OCI-LY7 (cell line): ENCODE results near the gene SLC30A7. TPM values are rescaled to one million over a fixed set of nuclear protein-coding genes. Genes with fewer than 3 reads are reported as not detected.

Source experiments
- BruUV-seq: library from RNA; stranded (reverse); fragments of 400-500 nt; replicated peaks from 2 replicates; lab custom pipeline; 2021; lab: Mats Ljungman, UMichigan
- CTCF ChIA-PET: fragments of 300-600 bp; sonication (Branson Sonifier 250); formaldehyde crosslinking; loops from one replicate; lab custom pipeline; 2022; ENCODE audit warnings: antibody characterized with exemption; ENCODE audit not compliant: unreplicated experiment; lab: Charles Lee
- POLR2A ChIA-PET: fragments of 300-600 bp; sonication (Branson Sonifier 250); formaldehyde crosslinking; loops from one replicate; lab custom pipeline; 2022; ENCODE audit warnings: antibody characterized with exemption; lab: Charles Lee
- DNase-seq: peaks from one replicate; pipeline ENCODE4 v3.0.0-alpha.2; 2015; ENCODE audit warnings: low spot score
- H2AFZ ChIP-seq: fragments of 200-600 bp; sonication (generic), shearing (Covaris generic); 2 replicates; pipeline ENCODE4 v1.6.1; 2014; ENCODE audit warnings: mild to moderate bottlenecking, antibody characterized with exemption, low read length, moderate library complexity
- H3K27ac ChIP-seq: fragments of 200-600 bp; sonication (generic); 2 replicates; pipeline ENCODE4 v1.5.1; 2014; ENCODE audit warnings: mixed run types, low read depth, mild to moderate bottlenecking, moderate library complexity, low read length, inconsistent platforms; ENCODE audit not compliant: poor library complexity, severe bottlenecking
- H3K36me3 ChIP-seq: fragments of 200-600 bp; sonication (generic); 2 replicates; pipeline ENCODE4 v1.6.1; 2014; ENCODE audit warnings: mild to moderate bottlenecking, antibody characterized with exemption, low read length, moderate library complexity, mixed read lengths; ENCODE audit not compliant: insufficient read depth
- H3K4me1 ChIP-seq: fragments of 200-600 bp; sonication (generic); 2 replicates; pipeline ENCODE4 v1.5.1; 2014; ENCODE audit warnings: mild to moderate bottlenecking, low read length; ENCODE audit not compliant: insufficient read depth, poor library complexity, severe bottlenecking
- H3K4me2 ChIP-seq: fragments of 200-600 bp; sonication (generic); 2 replicates; pipeline ENCODE4 v1.6.1; 2014; ENCODE audit warnings: mild to moderate bottlenecking, low read length
- H3K4me3 ChIP-seq: fragments of 200-600 bp; sonication (generic); 2 replicates; pipeline ENCODE4 v1.5.1; 2014; ENCODE audit warnings: mild to moderate bottlenecking, low read depth, low read length; ENCODE audit not compliant: poor library complexity, severe bottlenecking
- H3K79me2 ChIP-seq: fragments of 200-600 bp; sonication (generic); 2 replicates; pipeline ENCODE4 v1.6.1; 2016; ENCODE audit warnings: low read depth, mild to moderate bottlenecking, low read length, moderate library complexity, mixed read lengths; ENCODE audit not compliant: insufficient read depth
- H3K9me2 ChIP-seq: fragments of 200-600 bp; sonication (generic); 2 replicates; pipeline ENCODE4 v1.6.1; 2016; ENCODE audit warnings: mild to moderate bottlenecking, low read length, mixed read lengths; ENCODE audit not compliant: insufficient read depth
- H3K9me3 ChIP-seq: fragments of 200-600 bp; sonication (generic); 2 replicates; pipeline ENCODE4 v1.6.1; 2014; ENCODE audit warnings: mild to moderate bottlenecking, mixed run types, low read length, mixed read lengths
- H4K20me1 ChIP-seq: fragments of 200-600 bp; sonication (generic); 2 replicates; pipeline ENCODE4 v1.6.1; 2014; ENCODE audit warnings: mild to moderate bottlenecking, antibody characterized with exemption, low read length, moderate library complexity, mixed read lengths; ENCODE audit not compliant: insufficient read depth
- EZH2phosphoT487 ChIP-seq: fragments of 200-600 bp; sonication (generic); IDR thresholded peaks from 2 replicates; pipeline ENCODE4 v1.6.1; 2018; ENCODE audit warnings: low read depth, borderline replicate concordance, mild to moderate bottlenecking, mixed run types, antibody characterized with exemption, low read length, moderate library complexity, mixed read lengths
- intact Hi-C: fragments of 100-400 bp; cut with micrococcal nuclease; formaldehyde crosslinking; loops from one replicate; pipeline ENCODE4 v1.10.0; 2022; ENCODE audit not compliant: unreplicated experiment
- total RNA-seq, 2 experiments: library from RNA; depleted of rRNA in 1 of 2; stranded (reverse); fragments of >200 nt in 1 of 2; shearing (Covaris generic) in 1 of 2; gene quantifications; 2 replicates each; pipeline ENCODE4 v1.2.3, GENCODE V29; 2014 to 2022
- TF ChIP-seq, protein P1 (sequence below): fragments of 200-600 bp; sonication (generic); conservative IDR thresholded peaks from 2 replicates; pipeline ENCODE4 v1.5.1; 2014; ENCODE audit warnings: mild to moderate bottlenecking, antibody characterized with exemption, low read length, moderate library complexity, mixed read lengths

Gene SLC30A7
- total RNA-seq, 2 experiments from 2014 or later, result 8.6 to 15.3 TPM

DNA sequence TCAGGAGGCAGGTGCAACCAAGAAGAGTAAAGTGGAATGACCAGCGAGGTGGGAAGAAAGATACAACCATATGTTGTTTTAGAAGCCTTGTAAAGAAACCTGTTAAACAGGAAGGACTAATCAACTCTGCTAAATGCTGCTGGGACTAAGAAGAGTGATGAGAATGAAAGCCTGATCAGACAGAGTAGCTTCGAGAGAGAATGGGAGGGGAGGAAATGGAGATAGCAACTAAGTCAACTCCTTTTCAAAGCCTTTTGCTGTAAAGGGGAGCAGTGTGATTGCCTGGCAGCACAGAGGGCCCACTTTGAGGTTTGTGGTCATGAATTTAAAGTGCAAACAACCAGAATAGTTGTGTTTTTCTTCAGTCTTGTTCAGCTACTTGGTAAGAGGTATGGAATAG lies 31.4 kb downstream of the SLC30A7 start:
- ChIA-PET POLR2A (interaction anchor here (0.6 kb wide), 1 partner anchor 260 kb away, joined by 3 read pairs; no protein-coding TSS in a partner anchor), CTCF (no interaction called here)
- H3K9me3 ChIP-seq, result no peaks in the 10 kb centered on the region
- TF ChIP-seq EZH2phosphoT487, result no peak
- TF ChIP-seq, protein P1, sequence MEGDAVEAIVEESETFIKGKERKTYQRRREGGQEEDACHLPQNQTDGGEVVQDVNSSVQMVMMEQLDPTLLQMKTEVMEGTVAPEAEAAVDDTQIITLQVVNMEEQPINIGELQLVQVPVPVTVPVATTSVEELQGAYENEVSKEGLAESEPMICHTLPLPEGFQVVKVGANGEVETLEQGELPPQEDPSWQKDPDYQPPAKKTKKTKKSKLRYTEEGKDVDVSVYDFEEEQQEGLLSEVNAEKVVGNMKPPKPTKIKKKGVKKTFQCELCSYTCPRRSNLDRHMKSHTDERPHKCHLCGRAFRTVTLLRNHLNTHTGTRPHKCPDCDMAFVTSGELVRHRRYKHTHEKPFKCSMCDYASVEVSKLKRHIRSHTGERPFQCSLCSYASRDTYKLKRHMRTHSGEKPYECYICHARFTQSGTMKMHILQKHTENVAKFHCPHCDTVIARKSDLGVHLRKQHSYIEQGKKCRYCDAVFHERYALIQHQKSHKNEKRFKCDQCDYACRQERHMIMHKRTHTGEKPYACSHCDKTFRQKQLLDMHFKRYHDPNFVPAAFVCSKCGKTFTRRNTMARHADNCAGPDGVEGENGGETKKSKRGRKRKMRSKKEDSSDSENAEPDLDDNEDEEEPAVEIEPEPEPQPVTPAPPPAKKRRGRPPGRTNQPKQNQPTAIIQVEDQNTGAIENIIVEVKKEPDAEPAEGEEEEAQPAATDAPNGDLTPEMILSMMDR, result no peak
- no peaks in the 10 kb centered on the region for H4K20me1 ChIP-seq
- no peaks in the 10 kb centered on the region for H3K4me1 ChIP-seq
- no peaks in the 10 kb centered on the region for H3K79me2 ChIP-seq
- no peak overlapping the region for H2AFZ ChIP-seq
- no TSS peak for BruUV-seq
- no peak overlapping the region for H3K4me3 ChIP-seq
- intact Hi-C loops, result loop anchor here (5.0 kb wide), 1 partner anchor 310 kb away; the partner anchor contains the start of gene S1PR1
- H3K27ac ChIP-seq, result no peak overlapping the region
- H3K4me2 ChIP-seq, result no peak overlapping the region
- no peak for DNase-seq
- peaks cover 56% of the 10 kb centered on the region for H3K36me3 ChIP-seq
- H3K9me2 ChIP-seq, result no peaks in the 10 kb centered on the region

DNA sequence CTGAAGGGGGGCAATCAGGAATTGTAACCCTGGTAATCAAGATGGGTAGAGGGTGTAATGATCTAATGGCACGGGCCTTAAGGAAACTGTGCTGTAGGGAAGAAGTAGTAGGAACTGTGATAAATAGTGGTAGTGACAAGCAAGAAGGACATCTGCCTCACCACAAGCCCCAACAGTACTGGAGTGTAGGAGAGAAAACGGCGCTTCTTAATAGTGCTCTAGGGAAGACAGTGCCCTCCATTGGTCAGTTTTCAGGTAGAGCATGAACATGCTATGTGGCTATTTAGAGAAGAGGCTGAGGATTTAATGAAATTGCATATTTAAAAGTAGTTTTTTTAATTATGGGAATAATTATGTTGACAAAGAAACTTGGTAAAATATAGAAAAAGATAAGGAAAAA lies 32.2 kb downstream of the SLC30A7 start:
- no peaks in the 10 kb centered on the region for H3K9me2 ChIP-seq
- no peak for TF ChIP-seq EZH2phosphoT487
- TF ChIP-seq, protein P1, result peak; percentile 45
- H3K4me3 ChIP-seq, result no peak overlapping the region
- H4K20me1 ChIP-seq, result no peaks in the 10 kb centered on the region
- POLR2A ChIA-PET, result no interaction called here
- peaks cover 52% of the 10 kb centered on the region for H3K36me3 ChIP-seq
- no peak for DNase-seq
- H2AFZ ChIP-seq, result no peak overlapping the region
- intact Hi-C loops, result loop anchor here (5.0 kb wide), 1 partner anchor 309 kb away; the partner anchor contains the start of gene S1PR1
- H3K9me3 ChIP-seq, result no peaks in the 10 kb centered on the region
- H3K79me2 ChIP-seq, result no peaks in the 10 kb centered on the region
- H3K27ac ChIP-seq, result no peak overlapping the region
- H3K4me2 ChIP-seq, result no peak overlapping the region
- no TSS peak for BruUV-seq
- CTCF ChIA-PET, result no interaction called here
- no peaks in the 10 kb centered on the region for H3K4me1 ChIP-seq

DNA sequence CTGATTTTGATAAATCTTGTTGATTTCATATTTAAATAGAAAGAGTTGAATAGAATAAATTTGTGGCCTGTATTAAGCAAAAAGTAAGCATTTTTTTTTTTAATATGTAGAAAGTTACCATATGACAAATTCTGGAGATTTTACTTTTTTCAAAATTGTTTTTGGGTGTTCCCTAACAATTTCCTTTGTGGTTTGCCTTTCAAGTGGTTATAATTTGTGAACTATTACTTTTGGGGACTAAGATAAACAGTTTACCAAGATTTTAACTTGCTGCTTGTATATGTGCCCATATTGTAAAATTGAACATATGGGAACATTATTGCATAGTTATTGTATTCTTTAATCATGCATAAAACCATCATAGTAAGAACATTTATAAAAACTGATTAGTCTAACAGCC lies 34.6 kb downstream of the SLC30A7 start:
- TF ChIP-seq EZH2phosphoT487, result no peak
- TF ChIP-seq, protein P1, result no peak
- Histone ChIP-seq H3K4me3 (no peak overlapping the region), H3K9me3 (no peaks in the 10 kb centered on the region), H3K9me2 (no peaks in the 10 kb centered on the region), H3K27ac (no peak overlapping the region), H3K4me1 (no peaks in the 10 kb centered on the region), H4K20me1 (no peaks in the 10 kb centered on the region), H3K4me2 (no peak overlapping the region), H3K79me2 (no peaks in the 10 kb centered on the region), H2AFZ (no peak overlapping the region), H3K36me3 (peaks cover 48% of the 10 kb centered on the region)
- no TSS peak for BruUV-seq
- POLR2A ChIA-PET, result interaction anchor here (0.9 kb wide), 1 partner anchor 11 kb away, joined by 3 read pairs; no protein-coding TSS in a partner anchor
- CTCF ChIA-PET, result no interaction called here
- intact Hi-C loops, result no loop called here
- no peak for DNase-seq
